Natural killer cell (primary cell): ENCODE results near the gene HS6ST3. TPM values are rescaled to one million over a fixed set of nuclear protein-coding genes. Genes with fewer than 3 reads are reported as not detected.

Experiments used
- ATAC-seq, 3 donors: fragments of 150-1000 bp in 2 of 3; fragments of 200-7000 bp in 1 of 3; cut with Tn5 transposase; 1 replicate in 1 of 3; 2 replicates in 2 of 3; pipeline ENCODE4 v1.10.0; 2021; ENCODE audit warnings: mild to moderate bottlenecking in 2 of 3, moderate library complexity in 2 of 3
- DNase-seq, 2 donors: peaks; one replicate each; pipeline versions ENCODE4 v3.0.0 to v3.0.0-alpha.2; 2013 to 2021; ENCODE audit warnings: mixed read lengths in 1 of 2
- H3K27ac ChIP-seq: one replicate; pipeline ENCODE4 v1.5.1; 2013; ENCODE audit warnings: mild to moderate bottlenecking, low read length
- H3K27me3 ChIP-seq: one replicate; pipeline ENCODE4 v1.6.1; 2013; ENCODE audit warnings: low read length; ENCODE audit not compliant: control insufficient read depth, insufficient read depth
- H3K36me3 ChIP-seq: one replicate; pipeline ENCODE4 v1.6.1; 2013; ENCODE audit warnings: low read length; ENCODE audit not compliant: control insufficient read depth, insufficient read depth
- H3K4me1 ChIP-seq: one replicate; pipeline ENCODE4 v1.6.1; 2013; ENCODE audit warnings: low read length; ENCODE audit not compliant: control insufficient read depth, insufficient read depth
- H3K4me3 ChIP-seq: one replicate; pipeline ENCODE4 v1.5.1; 2013; ENCODE audit warnings: low read length
- H3K9me3 ChIP-seq: one replicate; pipeline ENCODE4 v1.6.1; 2013; ENCODE audit warnings: low read length; ENCODE audit not compliant: control insufficient read depth, insufficient read depth
- H3K27ac Mint-ChIP-seq, 2 donors: one replicate each; pipeline ENCODE4 v1.8.0; 2022; ENCODE audit warnings: mild to moderate bottlenecking in 2 of 2, mixed read lengths in 2 of 2, moderate library complexity in 1 of 2
- H3K27me3 Mint-ChIP-seq, 2 donors: one replicate each; pipeline ENCODE4 v1.8.0; 2022; ENCODE audit warnings: low read depth in 2 of 2, mixed read lengths in 2 of 2
- H3K36me3 Mint-ChIP-seq: one replicate; pipeline ENCODE4 v1.8.0; 2022; ENCODE audit warnings: mixed read lengths
- H3K4me1 Mint-ChIP-seq, 2 donors: one replicate each; pipeline ENCODE4 v1.8.0; 2022; ENCODE audit warnings: mixed read lengths in 2 of 2
- H3K4me3 Mint-ChIP-seq: one replicate; pipeline ENCODE4 v1.8.0; 2022; ENCODE audit warnings: mild to moderate bottlenecking, moderate library complexity, mixed read lengths
- H3K9me3 Mint-ChIP-seq, 2 donors: one replicate each; pipeline ENCODE4 v1.8.0; 2022; ENCODE audit warnings: mixed read lengths in 2 of 2
- WGBS: methylation state at CpG from one replicate; pipeline ENCODE4 v1.1.7; 2013; ENCODE audit warnings: missing lambda C conversion rate; ENCODE audit not compliant: insufficient coverage; 5-methylcytosine and 5-hydroxymethylcytosine counted together
- intact Hi-C: fragments of 100-400 bp; cut with micrococcal nuclease; formaldehyde crosslinking; loops from one replicate; pipeline ENCODE4 v1.14.2; 2022
- total RNA-seq, 4 donors: library from RNA; stranded (reverse); fragments of 120-200 nt in 1 of 4; gene quantifications; one replicate each; pipeline versions ENCODE4 v1.2.3 to v1.2.4, GENCODE V29; 2013 to 2022
- TF ChIP-seq, protein P1 (sequence below): fragments of 200-600 bp; IDR thresholded peaks from one replicate; pipeline ENCODE4 v1.8.0; 2022; ENCODE audit warnings: antibody characterized with exemption

The HS6ST3 gene
- total RNA-seq, 3 donors from 2014 or later (not counting 1 experiment from before 2014, with no cell fraction given), result not detected

DNA sequence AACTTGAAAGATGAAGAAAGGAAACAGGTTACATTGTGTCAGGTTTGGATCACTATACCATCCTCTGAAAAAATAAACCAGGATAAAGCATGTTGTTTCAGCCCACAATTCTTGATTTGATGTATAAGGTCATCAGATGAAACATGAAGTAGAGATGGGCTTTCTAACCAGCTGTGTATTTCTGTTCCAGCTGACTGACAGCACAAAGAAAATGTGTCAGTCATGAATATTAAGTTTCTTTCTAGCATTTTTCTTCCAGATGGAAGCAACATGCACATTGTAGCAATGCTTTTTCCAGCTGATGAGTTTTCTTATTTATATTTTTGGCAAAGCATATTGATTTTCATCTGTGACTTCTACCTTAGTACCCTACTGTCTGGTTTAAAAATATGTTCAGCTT, 704.8 kb downstream of the HS6ST3 start:
- Histone ChIP-seq H3K4me1 (no peaks in the 10 kb centered on the region), H3K4me3 (no peak overlapping the region), H3K36me3 (no peaks in the 10 kb centered on the region), H3K9me3 (no peaks in the 10 kb centered on the region), H3K27ac (no peak overlapping the region), H3K27me3 (no peaks in the 10 kb centered on the region)
- TF ChIP-seq, protein P1, sequence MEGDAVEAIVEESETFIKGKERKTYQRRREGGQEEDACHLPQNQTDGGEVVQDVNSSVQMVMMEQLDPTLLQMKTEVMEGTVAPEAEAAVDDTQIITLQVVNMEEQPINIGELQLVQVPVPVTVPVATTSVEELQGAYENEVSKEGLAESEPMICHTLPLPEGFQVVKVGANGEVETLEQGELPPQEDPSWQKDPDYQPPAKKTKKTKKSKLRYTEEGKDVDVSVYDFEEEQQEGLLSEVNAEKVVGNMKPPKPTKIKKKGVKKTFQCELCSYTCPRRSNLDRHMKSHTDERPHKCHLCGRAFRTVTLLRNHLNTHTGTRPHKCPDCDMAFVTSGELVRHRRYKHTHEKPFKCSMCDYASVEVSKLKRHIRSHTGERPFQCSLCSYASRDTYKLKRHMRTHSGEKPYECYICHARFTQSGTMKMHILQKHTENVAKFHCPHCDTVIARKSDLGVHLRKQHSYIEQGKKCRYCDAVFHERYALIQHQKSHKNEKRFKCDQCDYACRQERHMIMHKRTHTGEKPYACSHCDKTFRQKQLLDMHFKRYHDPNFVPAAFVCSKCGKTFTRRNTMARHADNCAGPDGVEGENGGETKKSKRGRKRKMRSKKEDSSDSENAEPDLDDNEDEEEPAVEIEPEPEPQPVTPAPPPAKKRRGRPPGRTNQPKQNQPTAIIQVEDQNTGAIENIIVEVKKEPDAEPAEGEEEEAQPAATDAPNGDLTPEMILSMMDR, result no peak
- peaks cover 3 to 5% of the 10 kb centered on the region in 2 donors for H3K9me3 Mint-ChIP-seq
- intact Hi-C loops, result no loop called here
- no peak overlapping the region for H3K4me3 Mint-ChIP-seq
- no peaks in the 10 kb centered on the region for H3K27me3 Mint-ChIP-seq
- no peaks in the 10 kb centered on the region for H3K36me3 Mint-ChIP-seq
- ATAC-seq (no peak), DNase-seq (no peak)
- H3K4me1 Mint-ChIP-seq, result no peaks in the 10 kb centered on the region
- no peak overlapping the region for H3K27ac Mint-ChIP-seq

DNA sequence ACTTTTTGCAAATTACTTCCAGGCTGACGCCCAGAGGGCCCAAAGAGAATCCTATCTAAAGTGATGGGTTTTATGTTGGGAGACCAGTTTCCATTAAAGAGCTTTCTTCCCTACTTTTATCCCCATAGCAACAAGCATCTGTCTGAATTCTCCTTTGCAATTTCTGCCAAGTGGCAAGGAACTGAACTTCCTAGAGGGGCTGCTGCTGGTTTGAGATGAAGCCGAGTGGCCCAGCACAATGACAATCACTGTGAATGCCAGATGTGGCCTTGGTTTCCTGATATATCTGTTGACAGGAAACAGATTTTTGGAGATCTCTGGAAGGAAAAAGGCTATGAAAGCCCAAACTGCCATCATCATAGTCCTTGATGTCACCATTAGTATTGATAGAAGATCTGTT, 705.8 kb downstream of the HS6ST3 start:
- 12% methylated on average over 1 of the region's 2 CpGs for WGBS
- Histone ChIP-seq H3K27me3 (no peaks in the 10 kb centered on the region), H3K4me3 (no peak overlapping the region)

DNA sequence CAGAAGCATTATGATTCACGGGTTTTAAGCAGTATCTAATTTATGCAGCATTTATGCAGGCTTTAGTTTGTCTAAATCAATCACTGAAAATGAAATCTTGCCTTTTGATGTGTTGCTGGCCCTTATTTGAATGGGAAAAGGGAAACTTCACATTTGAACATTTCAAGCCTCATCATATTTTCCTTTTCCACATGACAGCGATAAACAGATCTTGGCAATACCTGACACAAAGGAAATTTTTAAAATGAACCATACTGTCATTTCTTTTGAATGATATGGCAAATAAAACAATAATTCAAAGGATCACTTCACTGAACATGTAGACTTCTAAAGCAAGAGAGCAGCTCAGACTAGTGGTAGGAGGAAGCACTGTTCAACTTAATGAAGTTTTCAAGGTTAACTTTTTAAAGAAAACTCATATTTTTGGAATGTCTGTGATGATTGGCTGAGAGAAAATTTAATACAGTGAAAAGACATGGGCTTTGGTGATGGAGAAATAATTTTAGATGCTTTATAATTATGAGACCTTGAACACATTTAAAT, 706.3 kb downstream of the HS6ST3 start:
- ATAC-seq (no peak), DNase-seq (no peak)
- Mint-ChIP-seq H3K4me3 (no peak overlapping the region), H3K4me1 (no peaks in the 10 kb centered on the region), H3K27ac (no peak overlapping the region), H3K27me3 (no peaks in the 10 kb centered on the region), H3K36me3 (no peaks in the 10 kb centered on the region), H3K9me3 (peaks cover 9% of the 10 kb centered on the region in 2 donors)
- TF ChIP-seq, protein P1, result no peak
- H3K9me3 ChIP-seq, result no peaks in the 10 kb centered on the region
- H3K4me1 ChIP-seq, result no peaks in the 10 kb centered on the region
- H3K27me3 ChIP-seq, result no peaks in the 10 kb centered on the region
- H3K36me3 ChIP-seq, result no peaks in the 10 kb centered on the region
- intact Hi-C loops, result no loop called here
- H3K27ac ChIP-seq, result no peak overlapping the region
- WGBS, result 79% methylated on average over 1 of the region's 2 CpGs
- no peak overlapping the region for H3K4me3 ChIP-seq

More for the DNA sequence above, 705.8 kb downstream of the HS6ST3 start:
- Histone ChIP-seq H3K4me1 (no peaks in the 10 kb centered on the region), H3K27ac (no peak overlapping the region), H3K9me3 (no peaks in the 10 kb centered on the region), H3K36me3 (no peaks in the 10 kb centered on the region)
- no peaks in the 10 kb centered on the region for H3K4me1 Mint-ChIP-seq
- no peak overlapping the region for H3K4me3 Mint-ChIP-seq
- TF ChIP-seq, protein P1, result no peak
- ATAC-seq, result no peak
- intact Hi-C loops, result no loop called here
- H3K36me3 Mint-ChIP-seq, result no peaks in the 10 kb centered on the region
- no peak for DNase-seq
- H3K27ac Mint-ChIP-seq, result no peak overlapping the region
- H3K9me3 Mint-ChIP-seq, result peaks cover 4 to 8% of the 10 kb centered on the region in 2 donors
- no peaks in the 10 kb centered on the region for H3K27me3 Mint-ChIP-seq

DNA sequence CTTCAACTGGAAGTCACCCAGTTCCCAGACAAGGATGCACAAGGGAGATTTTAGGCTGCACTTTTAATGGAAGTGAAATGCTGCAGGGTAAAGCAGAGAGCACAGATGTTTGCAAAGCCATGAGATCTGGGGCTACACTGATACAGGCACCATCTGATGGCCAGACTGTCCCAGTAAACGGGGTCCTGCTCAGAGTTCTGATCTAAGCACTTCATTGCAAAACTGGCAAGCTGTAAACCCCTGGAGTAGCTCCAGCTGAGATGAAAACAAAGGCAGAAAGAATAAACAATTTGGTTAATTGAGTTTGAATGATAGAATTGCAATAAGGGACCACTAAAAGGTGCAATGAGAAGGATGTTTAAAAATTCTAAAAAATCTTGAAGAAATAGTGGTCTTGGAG, 707.2 kb downstream of the HS6ST3 start:
- no peaks in the 10 kb centered on the region for H3K36me3 Mint-ChIP-seq
- H3K4me1 Mint-ChIP-seq, result no peaks in the 10 kb centered on the region
- intact Hi-C loops, result no loop called here
- DNase-seq (no peak), ATAC-seq (no peak)
- Histone ChIP-seq H3K4me1 (no peaks in the 10 kb centered on the region), H3K9me3 (no peaks in the 10 kb centered on the region), H3K27ac (no peak overlapping the region), H3K27me3 (no peaks in the 10 kb centered on the region), H3K36me3 (no peaks in the 10 kb centered on the region), H3K4me3 (no peak overlapping the region)
- H3K27me3 Mint-ChIP-seq, result no peaks in the 10 kb centered on the region
- no peak overlapping the region for H3K27ac Mint-ChIP-seq
- TF ChIP-seq, protein P1, result no peak
- WGBS, result 58% methylated on average over 1 of the region's 1 CpG
- H3K9me3 Mint-ChIP-seq, result peaks cover 6 to 7% of the 10 kb centered on the region in 2 donors
- no peak overlapping the region for H3K4me3 Mint-ChIP-seq
